Measurements from ENCODE around the gene AZU1. TPM values are rescaled to one million over a fixed set of nuclear protein-coding genes. Genes with fewer than 3 reads are reported as not detected.
A peak's percentile ranks its signal among the peaks of the same experiment; 100 is the strongest.

Gene AZU1
- total RNA-seq, 5 donors from 2014 or later (not counting 1 experiment from before 2014, with no cell fraction given) = 0.20 to 1.2 (median 0.38) TPM

DNA sequence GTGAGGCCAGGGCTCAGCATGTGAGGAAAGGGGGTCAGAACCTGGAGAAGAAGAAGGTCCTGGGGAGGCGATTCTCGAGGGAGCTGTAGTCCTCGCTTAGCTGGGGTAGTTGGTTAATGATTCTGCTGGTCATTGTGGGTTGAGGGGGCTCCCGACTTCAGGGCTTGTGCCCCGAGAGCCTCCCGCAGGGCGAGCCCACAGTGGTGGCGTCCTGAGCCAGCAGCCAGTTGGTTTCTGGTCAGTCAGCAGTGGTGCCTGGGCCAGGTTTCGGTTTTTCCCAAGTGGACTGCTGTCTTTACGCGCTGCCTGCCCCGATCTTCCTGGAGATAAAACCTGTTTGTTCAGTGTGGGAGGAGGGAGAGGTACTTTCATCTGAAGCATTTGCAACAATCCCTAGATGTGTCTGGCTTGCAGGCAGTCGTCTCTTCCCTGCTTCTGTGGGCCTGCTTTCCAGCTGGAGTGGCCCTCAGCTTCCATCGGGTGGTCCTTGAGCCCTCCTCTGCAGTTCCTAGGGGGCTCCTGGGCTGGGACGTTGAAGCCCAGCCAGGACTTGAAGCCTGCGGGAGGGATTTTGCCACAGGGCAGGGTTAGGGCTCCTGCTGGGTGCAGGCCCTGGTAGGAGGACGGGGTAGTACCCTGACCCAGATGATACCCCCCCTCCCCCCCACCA lies 27.1 kb upstream of the AZU1 start:
- no peaks in the 10 kb centered on the region for H3K9me3 ChIP-seq
- Mint-ChIP-seq H3K27me3 (no peaks in the 10 kb centered on the region), H3K27ac (peak overlapping the region; percentile 94 to 96), H3K36me3 (peaks cover 15% of the 10 kb centered on the region), H3K4me3 (peak overlapping the region; percentile 80 to 94 (median 89)), H3K4me1 (peaks cover 42 to 60% (median 52%) of the 10 kb centered on the region in 3 donors), H3K9me3 (no peaks in the 10 kb centered on the region)
- DNase-seq = no peak
- ATAC-seq (replicated peaks in 1 of 4) = no peak
- H3K27ac ChIP-seq (ENCODE audit: low read length) = peak overlapping the region; percentile 67
- ChIA-PET CTCF (no interaction called here), POLR2A (no interaction called here)
- WGBS (ENCODE audit: insufficient coverage) = 32% methylated on average over 13 of the region's 17 CpGs
- H3K27me3 ChIP-seq (replicated peaks in 1 of 2; ENCODE audit: control insufficient read depth in 2 of 2, extremely low read depth in 1 of 2, insufficient read depth in 2 of 2, low read length in 1 of 2) = no peaks in the 10 kb centered on the region
- H3K4me3 ChIP-seq (ENCODE audit: control insufficient read depth in 1 of 2, extremely low read depth in 1 of 2, low read length in 1 of 2) = peak overlapping the region in 1 of 2 donors; percentile 33
- peaks cover 27 to 71% of the 10 kb centered on the region in 2 experiments for H3K4me1 ChIP-seq (ENCODE audit: control insufficient read depth in 1 of 2, extremely low read depth in 1 of 2, insufficient read depth in 2 of 2, low read length in 2 of 2)
- H3K36me3 ChIP-seq (ENCODE audit: control insufficient read depth in 2 of 2, extremely low read depth in 1 of 2, insufficient read depth in 1 of 2, low read length in 1 of 2) = peaks cover 31 to 41% of the 10 kb centered on the region in 2 donors

DNA sequence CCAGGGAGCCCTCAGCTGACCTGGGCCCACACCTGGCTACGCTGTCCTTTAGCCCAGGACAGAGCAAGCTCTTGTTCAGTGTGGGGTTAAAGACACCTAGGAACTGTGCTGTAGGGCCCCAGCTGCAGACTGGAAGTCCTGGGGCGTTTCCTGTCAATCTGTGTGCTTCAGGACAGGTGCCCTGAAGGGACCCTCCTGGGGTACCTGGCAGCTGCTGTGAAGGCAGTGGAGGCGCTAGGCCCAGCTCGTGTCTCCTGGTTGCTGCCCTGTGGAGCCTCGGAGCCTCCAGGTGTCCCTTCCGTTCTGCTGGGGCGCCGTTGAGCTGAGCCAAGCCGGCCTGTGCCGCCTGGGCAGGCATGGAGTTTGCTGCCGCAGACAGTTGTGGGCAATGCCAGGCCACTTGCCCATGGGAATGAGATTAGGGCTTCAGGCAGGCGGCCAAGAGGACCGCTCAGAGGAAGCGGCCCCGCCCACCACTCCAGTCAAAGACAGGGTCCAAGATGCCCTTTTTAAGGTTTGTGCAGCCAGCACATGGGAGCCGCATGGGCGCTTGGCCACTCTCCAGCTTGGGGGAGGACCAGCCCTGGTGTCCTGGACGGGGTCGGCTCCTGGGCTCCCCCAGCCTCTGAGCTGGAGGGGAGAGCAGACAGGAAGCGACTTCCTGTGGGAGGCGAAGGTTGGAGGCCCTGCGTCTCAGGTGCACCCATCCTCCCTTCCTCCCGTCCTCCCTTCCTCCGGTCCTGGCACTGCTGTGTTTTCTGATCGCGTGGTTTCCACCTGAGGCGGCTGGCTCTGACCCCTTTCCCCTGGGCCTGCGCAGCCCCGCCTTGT lies 26.4 kb upstream of the AZU1 start:
- peak overlapping the region; percentile 63 to 94 (median 69) for H3K4me3 Mint-ChIP-seq
- ATAC-seq (replicated peaks in 1 of 4) (no peak), DNase-seq (peak in 4 of 35 experiments; percentile 12 to 42 (median 26))
- H3K4me1 Mint-ChIP-seq = peaks cover 42 to 60% (median 52%) of the 10 kb centered on the region in 3 donors
- Histone ChIP-seq H3K4me1 (ENCODE audit: control insufficient read depth in 1 of 2, extremely low read depth in 1 of 2, insufficient read depth in 2 of 2, low read length in 2 of 2) (peaks cover 25 to 66% of the 10 kb centered on the region in 2 experiments), H3K27ac (ENCODE audit: low read length) (peak overlapping the region; percentile 45), H3K4me3 (ENCODE audit: control insufficient read depth in 1 of 2, extremely low read depth in 1 of 2, low read length in 1 of 2) (peak overlapping the region; percentile 33 to 39), H3K27me3 (replicated peaks in 1 of 2; ENCODE audit: control insufficient read depth in 2 of 2, extremely low read depth in 1 of 2, insufficient read depth in 2 of 2, low read length in 1 of 2) (no peaks in the 10 kb centered on the region), H3K36me3 (ENCODE audit: control insufficient read depth in 2 of 2, extremely low read depth in 1 of 2, insufficient read depth in 1 of 2, low read length in 1 of 2) (peaks cover 38 to 47% of the 10 kb centered on the region in 2 donors), H3K9me3 (no peaks in the 10 kb centered on the region)
- H3K9me3 Mint-ChIP-seq = no peaks in the 10 kb centered on the region
- ChIA-PET POLR2A (no interaction called here), CTCF (no interaction called here)
- no peaks in the 10 kb centered on the region for H3K27me3 Mint-ChIP-seq
- peaks cover 15% of the 10 kb centered on the region for H3K36me3 Mint-ChIP-seq
- peak overlapping the region; percentile 82 to 83 for H3K27ac Mint-ChIP-seq
- 26% methylated on average over 22 of the region's 29 CpGs for WGBS (ENCODE audit: insufficient coverage)

DNA sequence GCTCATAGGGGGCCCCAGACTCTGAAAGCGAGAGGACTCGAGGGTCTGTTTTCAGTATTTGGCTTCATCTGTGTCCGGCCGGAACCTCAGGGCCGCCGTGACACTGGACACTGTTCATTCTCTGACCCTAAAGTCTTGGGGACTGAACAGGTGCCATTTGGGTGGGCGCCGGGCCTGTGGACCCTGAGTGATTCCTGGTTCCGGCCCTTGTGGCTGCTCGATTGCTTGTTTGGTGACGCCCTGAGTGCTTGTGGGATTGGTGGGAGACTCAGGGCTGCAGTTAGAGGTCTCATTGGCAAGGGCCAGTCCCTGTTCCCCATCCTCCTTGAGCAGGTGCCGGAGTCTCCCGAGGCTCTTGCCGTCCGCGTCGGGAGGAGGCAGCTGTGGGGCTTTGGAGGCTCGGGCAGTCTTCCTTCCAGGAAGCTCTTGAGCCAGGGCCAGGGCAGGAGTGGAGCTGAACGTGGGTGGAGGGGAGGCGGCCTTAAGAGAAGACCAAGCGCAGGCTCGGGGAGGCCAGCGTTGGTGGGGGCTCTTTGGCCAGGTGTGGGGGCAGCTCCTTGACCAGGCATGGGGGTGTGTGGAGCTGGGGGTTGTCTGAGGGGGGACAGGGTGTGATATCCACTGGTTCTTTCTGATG lies 25.7 kb upstream of the AZU1 start:
- Histone ChIP-seq H3K4me1 (ENCODE audit: control insufficient read depth in 1 of 2, extremely low read depth in 1 of 2, insufficient read depth in 2 of 2, low read length in 2 of 2) (peaks cover 25 to 61% of the 10 kb centered on the region in 2 experiments), H3K4me3 (ENCODE audit: control insufficient read depth in 1 of 2, extremely low read depth in 1 of 2, low read length in 1 of 2) (peak overlapping the region; percentile 33 to 39), H3K27ac (ENCODE audit: low read length) (peak overlapping the region; percentile 45), H3K27me3 (replicated peaks in 1 of 2; ENCODE audit: control insufficient read depth in 2 of 2, extremely low read depth in 1 of 2, insufficient read depth in 2 of 2, low read length in 1 of 2) (no peaks in the 10 kb centered on the region), H3K9me3 (no peaks in the 10 kb centered on the region), H3K36me3 (ENCODE audit: control insufficient read depth in 2 of 2, extremely low read depth in 1 of 2, insufficient read depth in 1 of 2, low read length in 1 of 2) (peaks cover 45 to 55% of the 10 kb centered on the region in 2 donors)
- WGBS (ENCODE audit: insufficient coverage) = 64% methylated on average over 17 of the region's 23 CpGs
- Mint-ChIP-seq H3K9me3 (no peaks in the 10 kb centered on the region), H3K4me3 (peak overlapping the region; percentile 63 to 94 (median 69)), H3K4me1 (peaks cover 42 to 58% (median 49%) of the 10 kb centered on the region in 3 donors), H3K36me3 (peaks cover 16% of the 10 kb centered on the region), H3K27me3 (no peaks in the 10 kb centered on the region), H3K27ac (peak overlapping the region; percentile 78 to 82)
- ATAC-seq (replicated peaks in 1 of 4) (no peak), DNase-seq (no peak)
- ChIA-PET POLR2A (no interaction called here), CTCF (no interaction called here)

DNA sequence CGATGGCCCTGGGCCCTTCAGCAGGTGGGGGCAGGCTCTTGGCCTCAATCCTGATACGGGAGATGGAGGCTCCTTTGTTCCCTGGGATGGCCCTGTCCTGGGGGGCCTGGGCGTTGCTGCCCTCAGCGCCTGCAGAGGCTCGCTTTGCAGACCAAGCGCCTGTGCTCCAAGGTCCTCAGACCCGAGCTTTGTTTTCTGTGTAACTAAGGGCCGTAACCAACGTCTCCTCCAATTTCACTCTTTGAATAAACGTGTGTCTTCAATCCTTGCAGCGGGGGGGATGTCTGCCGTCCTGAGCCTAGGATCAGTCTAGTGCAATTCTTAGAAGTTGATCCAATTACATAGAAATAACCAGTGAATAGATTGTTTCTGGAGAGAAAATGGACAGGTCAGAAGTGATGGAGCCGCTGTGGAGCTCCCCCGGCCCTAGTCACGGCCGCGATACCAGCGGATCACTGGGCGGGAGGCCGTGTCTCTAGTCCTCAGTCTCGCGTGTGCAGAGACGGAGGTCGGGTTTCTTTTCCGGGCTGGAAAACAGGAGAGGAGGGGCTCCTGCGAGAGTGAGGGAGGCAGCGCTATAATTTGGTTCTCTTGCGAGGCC lies 25.0 kb upstream of the AZU1 start:
- Mint-ChIP-seq H3K4me3 (peak overlapping the region; percentile 13 to 94 (median 17)), H3K9me3 (no peaks in the 10 kb centered on the region), H3K27me3 (no peaks in the 10 kb centered on the region), H3K36me3 (peaks cover 23% of the 10 kb centered on the region), H3K4me1 (peaks cover 46 to 63% (median 55%) of the 10 kb centered on the region in 3 donors), H3K27ac (peak overlapping the region; percentile 74 to 82)
- Histone ChIP-seq H3K9me3 (no peaks in the 10 kb centered on the region), H3K4me3 (ENCODE audit: control insufficient read depth in 1 of 2, extremely low read depth in 1 of 2, low read length in 1 of 2) (peak overlapping the region in 1 of 2 donors; percentile 7), H3K27ac (ENCODE audit: low read length) (peak overlapping the region; percentile 45), H3K27me3 (replicated peaks in 1 of 2; ENCODE audit: control insufficient read depth in 2 of 2, extremely low read depth in 1 of 2, insufficient read depth in 2 of 2, low read length in 1 of 2) (no peaks in the 10 kb centered on the region), H3K4me1 (ENCODE audit: control insufficient read depth in 1 of 2, extremely low read depth in 1 of 2, insufficient read depth in 2 of 2, low read length in 2 of 2) (peaks cover 25 to 61% of the 10 kb centered on the region in 2 experiments), H3K36me3 (ENCODE audit: control insufficient read depth in 2 of 2, extremely low read depth in 1 of 2, insufficient read depth in 1 of 2, low read length in 1 of 2) (peaks cover 48 to 61% of the 10 kb centered on the region in 2 donors)
- CTCF ChIA-PET = no interaction called here
- 96% methylated on average over 17 of the region's 28 CpGs for WGBS (ENCODE audit: insufficient coverage)
- ATAC-seq (replicated peaks in 1 of 4) = no peak
- POLR2A ChIA-PET = no interaction called here
- no peak for DNase-seq

DNA sequence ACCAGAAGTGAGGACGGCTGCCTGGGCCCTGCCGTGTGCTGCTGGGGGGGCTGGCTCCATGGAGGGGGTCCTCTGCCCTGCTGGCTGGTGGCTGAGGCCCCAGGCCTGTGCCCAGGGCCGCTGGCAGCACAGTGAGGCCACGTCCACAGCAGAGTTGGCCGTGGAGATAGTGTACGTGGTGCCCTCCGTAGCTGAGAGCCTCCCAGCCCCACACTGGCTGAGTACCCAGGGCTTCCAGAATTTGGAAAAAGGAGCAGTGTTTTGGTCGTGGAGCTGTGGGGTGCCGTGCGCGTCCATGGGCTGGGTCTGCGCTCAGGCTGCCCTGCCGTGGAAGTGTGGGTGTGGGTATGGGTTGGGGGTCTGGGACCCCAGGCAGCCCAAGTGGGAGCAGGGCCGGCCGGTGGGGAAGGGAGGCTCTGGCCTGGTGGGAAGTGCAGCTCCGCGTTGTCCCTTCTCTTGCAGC lies 24.5 kb upstream of the AZU1 start:
- no peak overlapping the region for H3K4me3 ChIP-seq (ENCODE audit: control insufficient read depth in 1 of 2, extremely low read depth in 1 of 2, low read length in 1 of 2)
- POLR2A ChIA-PET = no interaction called here
- no peak for ATAC-seq (replicated peaks in 1 of 4)
- CTCF ChIA-PET = no interaction called here
- Mint-ChIP-seq H3K36me3 (peaks cover 27% of the 10 kb centered on the region), H3K4me1 (peaks cover 49 to 66% (median 58%) of the 10 kb centered on the region in 3 donors), H3K27me3 (no peaks in the 10 kb centered on the region), H3K9me3 (no peaks in the 10 kb centered on the region), H3K27ac (peak overlapping the region in 1 of 2 donors; percentile 34), H3K4me3 (peak overlapping the region in 1 of 3 donors; percentile 9)
- DNase-seq = no peak
- H3K36me3 ChIP-seq (ENCODE audit: control insufficient read depth in 2 of 2, extremely low read depth in 1 of 2, insufficient read depth in 1 of 2, low read length in 1 of 2) = peaks cover 53 to 66% of the 10 kb centered on the region in 2 donors
- H3K9me3 ChIP-seq = no peaks in the 10 kb centered on the region
- no peak overlapping the region for H3K27ac ChIP-seq (ENCODE audit: low read length)
- H3K4me1 ChIP-seq (ENCODE audit: control insufficient read depth in 1 of 2, extremely low read depth in 1 of 2, insufficient read depth in 2 of 2, low read length in 2 of 2) = peaks cover 25 to 60% of the 10 kb centered on the region in 2 experiments
- WGBS (ENCODE audit: insufficient coverage) = 90% methylated on average over 17 of the region's 17 CpGs
- H3K27me3 ChIP-seq (replicated peaks in 1 of 2; ENCODE audit: control insufficient read depth in 2 of 2, extremely low read depth in 1 of 2, insufficient read depth in 2 of 2, low read length in 1 of 2) = no peaks in the 10 kb centered on the region
